PFSK-1 (cell line): ENCODE measurements around the gene CLK2.

Source experiments
- SIN3A ChIP-seq: IDR thresholded peaks from 2 replicates; pipeline ENCODE4 v1.6.1; 2012; ENCODE audit warnings: mild to moderate bottlenecking, low read length, moderate library complexity, borderline replicate concordance; ENCODE audit not compliant: insufficient read depth
- TF ChIP-seq, protein P1 (sequence below), 2 experiments: IDR thresholded peaks; 2 replicates each; pipeline versions ENCODE4 v1.6.1 to v1.8.0; 2011 to 2012; ENCODE audit warnings: low read depth in 2 of 2, low read length in 2 of 2, control low read depth in 1 of 2, inconsistent platforms in 1 of 2, mild to moderate bottlenecking in 1 of 2, moderate library complexity in 1 of 2; ENCODE audit not compliant: insufficient read depth in 1 of 2

DNA sequence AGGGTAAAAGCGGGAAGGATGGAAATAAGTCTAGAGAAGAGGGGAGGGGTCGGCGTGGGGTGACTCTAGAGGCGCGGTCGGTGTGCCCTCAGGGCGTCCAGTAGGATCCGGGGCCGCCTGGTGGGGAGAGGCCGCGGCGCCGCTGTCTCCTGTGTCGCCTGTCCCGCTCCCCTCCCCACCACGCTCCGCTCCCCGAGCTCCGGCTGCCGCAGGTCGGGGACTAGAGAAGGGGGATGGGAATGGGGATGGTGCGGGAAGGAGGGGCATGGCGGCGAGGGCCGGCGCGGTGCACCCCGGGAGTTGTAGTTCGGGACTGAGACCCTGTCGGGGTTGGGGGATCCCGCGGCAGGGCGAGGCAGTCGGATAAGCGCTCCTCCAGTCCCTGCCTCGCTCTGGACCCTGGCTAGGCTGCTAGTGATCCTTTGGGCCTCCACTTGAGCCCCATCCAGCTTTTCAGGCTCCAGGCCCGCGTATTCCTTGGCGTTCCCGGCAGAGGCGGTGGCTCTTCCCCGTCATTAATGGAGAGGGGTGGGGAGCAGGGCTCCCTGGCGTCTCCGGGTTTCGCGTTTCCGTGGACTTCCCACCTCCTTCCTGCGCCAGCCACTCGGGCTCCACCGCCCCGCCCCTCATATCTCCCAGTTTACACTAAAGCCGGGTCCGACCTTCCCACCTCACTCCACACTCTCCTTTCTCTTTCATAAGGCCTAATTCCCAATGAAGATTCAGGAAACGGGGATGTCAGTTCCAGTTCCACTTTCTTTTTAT lies 17.9 kb downstream of the CLK2 start, which contains the start of gene ENTREP3:
- TF ChIP-seq SIN3A = peak; percentile 89; the same call in 1 of the 2 replicates
- TF ChIP-seq, protein P1, sequence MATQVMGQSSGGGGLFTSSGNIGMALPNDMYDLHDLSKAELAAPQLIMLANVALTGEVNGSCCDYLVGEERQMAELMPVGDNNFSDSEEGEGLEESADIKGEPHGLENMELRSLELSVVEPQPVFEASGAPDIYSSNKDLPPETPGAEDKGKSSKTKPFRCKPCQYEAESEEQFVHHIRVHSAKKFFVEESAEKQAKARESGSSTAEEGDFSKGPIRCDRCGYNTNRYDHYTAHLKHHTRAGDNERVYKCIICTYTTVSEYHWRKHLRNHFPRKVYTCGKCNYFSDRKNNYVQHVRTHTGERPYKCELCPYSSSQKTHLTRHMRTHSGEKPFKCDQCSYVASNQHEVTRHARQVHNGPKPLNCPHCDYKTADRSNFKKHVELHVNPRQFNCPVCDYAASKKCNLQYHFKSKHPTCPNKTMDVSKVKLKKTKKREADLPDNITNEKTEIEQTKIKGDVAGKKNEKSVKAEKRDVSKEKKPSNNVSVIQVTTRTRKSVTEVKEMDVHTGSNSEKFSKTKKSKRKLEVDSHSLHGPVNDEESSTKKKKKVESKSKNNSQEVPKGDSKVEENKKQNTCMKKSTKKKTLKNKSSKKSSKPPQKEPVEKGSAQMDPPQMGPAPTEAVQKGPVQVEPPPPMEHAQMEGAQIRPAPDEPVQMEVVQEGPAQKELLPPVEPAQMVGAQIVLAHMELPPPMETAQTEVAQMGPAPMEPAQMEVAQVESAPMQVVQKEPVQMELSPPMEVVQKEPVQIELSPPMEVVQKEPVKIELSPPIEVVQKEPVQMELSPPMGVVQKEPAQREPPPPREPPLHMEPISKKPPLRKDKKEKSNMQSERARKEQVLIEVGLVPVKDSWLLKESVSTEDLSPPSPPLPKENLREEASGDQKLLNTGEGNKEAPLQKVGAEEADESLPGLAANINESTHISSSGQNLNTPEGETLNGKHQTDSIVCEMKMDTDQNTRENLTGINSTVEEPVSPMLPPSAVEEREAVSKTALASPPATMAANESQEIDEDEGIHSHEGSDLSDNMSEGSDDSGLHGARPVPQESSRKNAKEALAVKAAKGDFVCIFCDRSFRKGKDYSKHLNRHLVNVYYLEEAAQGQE (IDR thresholded peaks at IDR 0.05; ENCODE audit: insufficient read depth in 1 of 2, low read depth in 2 of 2, low read length in 2 of 2) = 0 out of 4 replicates have a peak, but pooled peaks of 1 of the 2 experiments have one; percentile 52
